ENCODE results near the gene MRPS23. TPM values are rescaled to one million over a fixed set of nuclear protein-coding genes. Genes with fewer than 3 reads are reported as not detected.

MRPS23 gene
- total RNA-seq, 1 donor from 2014 or later, result 59.6 TPM

GRCh38 chr17:57818066-57818465, 31.8 kb downstream of the MRPS23 start:
- intact Hi-C loops (cut with DNase I), result no loop called here
- DNase-seq (ENCODE audit: low spot score), result no peak

DNA sequence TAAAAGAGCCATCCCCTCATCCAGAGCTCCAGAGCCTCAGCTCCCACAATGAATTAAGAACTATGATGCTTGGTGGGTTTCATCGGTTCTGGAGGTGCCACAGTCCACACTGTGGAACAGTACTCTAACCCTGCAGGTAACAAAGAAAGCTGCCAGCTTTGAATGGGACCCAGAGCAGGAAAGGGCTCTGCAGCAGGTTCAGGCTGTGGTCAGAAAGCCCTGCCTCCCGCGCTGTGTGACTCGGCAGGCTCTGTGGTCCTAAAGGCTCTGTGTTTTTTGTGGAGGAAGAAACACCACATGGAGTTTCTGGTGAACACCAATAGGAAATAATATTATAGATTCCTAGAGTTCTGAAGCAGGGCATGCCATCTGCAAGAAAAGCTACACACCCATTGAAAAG, 32.5 kb downstream of the MRPS23 start:
- no peak for DNase-seq (ENCODE audit: low spot score)
- intact Hi-C loops (cut with DNase I), result no loop called here

GRCh38 chr17:57814421-57814820, 35.4 kb downstream of the MRPS23 start:
- intact Hi-C loops (cut with DNase I), result no loop called here
- DNase-seq (ENCODE audit: low spot score), result no peak

DNA sequence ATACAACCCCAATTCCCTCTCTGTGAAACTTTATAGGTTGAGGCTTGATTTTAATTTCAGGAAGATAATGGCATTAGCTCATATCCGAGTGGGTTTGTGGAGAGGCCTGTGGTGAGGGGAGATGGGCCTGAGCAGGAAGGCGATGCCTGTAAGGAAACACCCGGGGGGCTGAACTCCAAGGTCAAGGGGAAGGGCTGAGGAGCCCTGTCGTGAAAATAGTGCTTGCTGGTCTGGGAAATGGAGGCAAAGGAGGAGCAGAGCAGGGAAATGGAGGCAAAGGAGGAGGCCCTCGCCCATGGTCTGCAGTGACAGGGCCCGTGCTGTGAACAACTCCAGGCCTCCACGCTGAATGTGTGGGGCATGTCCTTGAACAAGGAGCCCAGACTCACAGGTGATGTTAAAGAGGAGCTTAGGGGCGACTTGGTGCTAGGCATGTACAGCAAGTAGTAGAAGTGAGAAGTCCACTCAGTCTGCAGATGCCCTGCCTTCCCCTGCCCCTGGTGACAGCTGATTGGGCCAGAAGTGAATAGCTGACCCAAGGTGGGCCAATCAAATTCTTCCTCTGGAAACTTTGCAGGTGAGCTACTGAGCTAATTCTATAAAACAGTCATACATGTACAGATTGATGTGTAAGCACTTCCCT, 38.1 kb downstream of the MRPS23 start:
- no peak for DNase-seq (ENCODE audit: low spot score)
- intact Hi-C loops (cut with DNase I), result no loop called here

- DNase-seq (ENCODE audit: low spot score), result peak; percentile 77
- intact Hi-C loops (cut with DNase I), result no loop called here
Measured at GRCh38 chr17:57810721-57811637, 38.9 kb downstream of the MRPS23 start.

DNA sequence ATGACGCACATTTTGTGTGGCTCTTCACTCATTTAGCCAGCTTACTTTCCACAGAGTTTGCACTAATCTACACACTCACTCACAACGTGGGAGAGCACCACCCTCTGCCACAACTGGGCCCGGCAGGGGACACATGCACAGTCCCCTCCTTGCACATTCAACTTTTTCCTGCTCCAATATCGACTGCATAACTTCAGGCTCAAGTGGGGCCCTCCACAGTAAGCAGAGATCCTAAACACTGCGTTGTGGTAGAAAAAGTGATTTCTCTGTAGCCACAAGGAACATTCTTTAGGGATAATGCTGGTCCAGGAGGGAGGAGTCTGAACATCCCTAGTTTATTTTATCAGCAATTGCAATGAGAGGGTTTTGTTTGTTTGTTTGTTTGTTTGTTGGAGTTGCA, 40.0 kb downstream of the MRPS23 start:
- intact Hi-C loops (cut with DNase I), result no loop called here

DNA sequence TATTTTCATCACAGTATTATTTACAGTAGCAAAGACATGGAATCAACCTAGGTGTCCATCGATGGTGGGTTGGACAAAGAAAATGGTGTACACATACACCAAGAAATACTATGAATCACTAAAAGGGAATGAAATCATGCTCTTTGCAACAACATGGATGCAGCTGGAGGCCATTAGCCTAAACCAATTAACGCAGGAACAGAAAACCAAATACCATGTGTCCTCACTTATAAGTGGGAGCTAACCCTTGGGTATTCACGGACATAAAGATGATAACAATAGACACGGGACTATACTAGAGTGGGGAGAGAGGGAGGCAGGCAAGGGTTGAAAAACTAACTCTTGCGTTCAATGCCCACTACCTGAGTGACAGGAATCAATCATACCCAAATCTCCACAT, 41.0 kb downstream of the MRPS23 start:
- intact Hi-C loops (cut with DNase I), result no loop called here
- DNase-seq (ENCODE audit: low spot score), result no peak

More for the DNA sequence above, 40.0 kb downstream of the MRPS23 start:
- no peak for DNase-seq (ENCODE audit: low spot score)

- intact Hi-C loops (cut with DNase I), result no loop called here
- no peak for DNase-seq (ENCODE audit: low spot score)
Measured at GRCh38 chr17:57806167-57806830, 43.5 kb downstream of the MRPS23 start.

DNA sequence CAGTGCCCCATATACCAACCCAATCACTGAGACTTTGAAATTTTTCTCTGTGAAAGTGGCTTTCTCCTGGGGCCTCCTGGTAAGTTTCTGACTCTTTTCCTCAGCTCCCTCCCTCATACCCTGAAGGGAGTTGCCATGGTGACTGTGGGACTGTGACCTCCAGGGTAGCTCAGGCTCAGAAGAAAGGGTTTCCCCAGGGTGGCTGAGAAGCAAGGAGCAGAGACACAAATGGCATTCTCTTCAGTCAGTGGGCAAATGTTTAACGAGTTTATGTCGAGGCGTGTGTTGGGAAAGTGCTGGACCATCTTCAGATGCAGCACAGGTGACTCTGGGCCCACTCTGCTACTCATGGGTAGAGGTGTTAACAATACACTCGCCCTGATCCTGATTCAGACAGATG, 46.8 kb downstream of the MRPS23 start:
- intact Hi-C loops (cut with DNase I), result no loop called here
- DNase-seq (ENCODE audit: low spot score), result no peak

GRCh38 chr17:57801044-57801711, 48.7 kb downstream of the MRPS23 start:
- no peak for DNase-seq (ENCODE audit: low spot score)
- intact Hi-C loops (cut with DNase I), result no loop called here

GRCh38 chr17:57794841-57795240, 55.0 kb downstream of the MRPS23 start:
- intact Hi-C loops (cut with DNase I), result no loop called here

DNA sequence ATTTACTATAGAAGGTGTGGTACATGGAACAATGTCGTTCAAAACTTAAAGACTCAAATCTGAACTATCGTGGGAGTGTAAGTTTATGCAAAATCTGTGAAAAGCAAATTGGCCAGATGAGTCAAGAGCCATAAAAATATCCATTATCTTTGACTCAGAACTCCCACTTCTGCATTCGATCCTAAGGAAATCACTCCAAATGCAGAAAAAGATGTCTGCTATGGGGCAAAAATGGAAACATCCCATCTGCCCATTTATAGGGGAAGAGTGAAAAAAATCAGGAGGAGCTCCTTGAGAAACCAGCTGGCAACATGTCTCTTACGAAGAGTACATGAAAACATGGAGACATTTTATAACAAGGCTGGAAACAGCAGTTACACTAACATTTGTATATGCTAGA, 61.1 kb downstream of the MRPS23 start:
- intact Hi-C loops (cut with DNase I), result no loop called here
- DNase-seq (ENCODE audit: low spot score), result no peak

More at GRCh38 chr17:57794841-57795240, 55.0 kb downstream of the MRPS23 start:
- DNase-seq (ENCODE audit: low spot score), result no peak

- DNase-seq (ENCODE audit: low spot score), result no peak
- intact Hi-C loops (cut with DNase I), result no loop called here
Measured at GRCh38 chr17:57785022-57785421, 64.8 kb downstream of the MRPS23 start.

Other genes with a start within 250 kb of the MRPS23 start
- gene CCDC182, start 104.7 kb downstream of the MRPS23 start, total RNA-seq, result not detected
- 46.6 TPM for gene CUEDC1, start 105.4 kb upstream of the MRPS23 start, total RNA-seq
- gene VEZF1, start 138.2 kb upstream of the MRPS23 start, total RNA-seq, result 55.3 TPM
- 105 TPM for gene SRSF1, start 157.2 kb upstream of the MRPS23 start, total RNA-seq
- gene DYNLL2, start 233.4 kb upstream of the MRPS23 start, total RNA-seq, result 79.4 TPM

Data from cardiac septum (tissue), 1 donor.